GM19324 (cell line): ENCODE results near the gene YEATS2.
"Not testable (repeated sequence)": the region's sequence is repeated elsewhere in the genome, so short reads cannot be mapped to it uniquely, and the experiment has no call there.

Experiments
- ATAC-seq: cut with Tn5 transposase; IDR thresholded peaks from one replicate; pipeline ENCODE4 v1.9.1; 2021; ENCODE audit warnings: mild to moderate bottlenecking, moderate library complexity; ENCODE audit not compliant: unreplicated experiment, low FRiP score

Gene YEATS2

DNA sequence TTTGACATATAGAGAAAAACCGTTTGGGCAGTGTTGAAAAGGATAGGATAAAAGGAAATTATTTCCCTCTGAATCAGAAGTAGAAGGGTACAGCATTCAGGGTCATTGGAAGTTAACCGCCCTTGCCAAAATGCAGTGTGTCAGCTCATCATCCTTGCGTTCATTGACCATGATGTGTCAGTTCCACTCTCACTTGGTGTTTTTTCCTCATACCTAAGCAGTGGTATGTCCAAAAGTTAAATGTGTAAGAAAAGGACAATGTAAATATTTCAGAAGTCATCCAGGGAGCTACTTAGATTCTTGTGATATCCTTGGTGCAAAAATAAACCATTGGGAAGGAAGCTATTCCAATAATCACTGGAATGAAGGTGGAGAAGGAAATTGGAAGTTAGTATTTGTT, 77.0 kb downstream of the YEATS2 start:
- ATAC-seq, result no peak

DNA sequence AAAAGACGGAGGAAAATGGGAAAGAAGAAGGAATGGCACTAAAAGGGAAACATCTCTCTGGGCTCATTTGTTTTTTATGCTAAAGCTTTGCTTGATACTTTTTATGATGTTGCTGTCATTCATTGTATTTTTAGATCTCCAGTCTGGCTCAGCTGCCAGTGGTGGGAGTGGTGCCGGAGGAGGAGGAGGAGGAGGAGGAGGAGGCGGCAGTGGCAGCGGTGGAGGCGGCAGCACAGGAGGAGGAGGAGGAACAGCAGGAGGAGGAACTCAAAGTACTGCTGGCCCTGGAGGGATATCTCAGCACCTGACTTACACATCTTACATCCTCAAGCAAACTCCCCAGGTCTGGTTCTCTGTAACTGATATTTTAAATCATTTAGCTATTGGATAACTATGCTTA, 78.2 kb downstream of the YEATS2 start:
- no peak for ATAC-seq

DNA sequence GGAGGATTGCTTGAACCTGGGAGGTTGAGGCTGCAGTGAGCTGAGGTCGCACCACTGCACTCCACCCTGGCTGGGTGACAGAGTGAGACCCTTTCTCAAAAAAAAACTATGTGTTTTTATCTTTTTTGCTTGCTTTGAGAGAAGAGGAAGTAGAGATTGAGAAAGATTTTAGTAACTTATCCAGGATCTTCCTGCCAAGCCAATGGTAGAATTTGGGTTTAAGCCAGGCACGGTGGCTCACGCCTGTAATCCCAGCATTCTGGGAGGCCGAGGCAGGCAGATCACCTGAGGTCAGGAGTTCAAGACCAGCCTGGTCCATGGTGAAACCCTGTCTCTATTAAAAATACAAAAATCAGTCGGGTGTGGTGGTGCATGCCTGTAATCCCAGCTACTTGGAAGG, 78.9 kb downstream of the YEATS2 start:
- not testable (repeated sequence) for ATAC-seq

DNA sequence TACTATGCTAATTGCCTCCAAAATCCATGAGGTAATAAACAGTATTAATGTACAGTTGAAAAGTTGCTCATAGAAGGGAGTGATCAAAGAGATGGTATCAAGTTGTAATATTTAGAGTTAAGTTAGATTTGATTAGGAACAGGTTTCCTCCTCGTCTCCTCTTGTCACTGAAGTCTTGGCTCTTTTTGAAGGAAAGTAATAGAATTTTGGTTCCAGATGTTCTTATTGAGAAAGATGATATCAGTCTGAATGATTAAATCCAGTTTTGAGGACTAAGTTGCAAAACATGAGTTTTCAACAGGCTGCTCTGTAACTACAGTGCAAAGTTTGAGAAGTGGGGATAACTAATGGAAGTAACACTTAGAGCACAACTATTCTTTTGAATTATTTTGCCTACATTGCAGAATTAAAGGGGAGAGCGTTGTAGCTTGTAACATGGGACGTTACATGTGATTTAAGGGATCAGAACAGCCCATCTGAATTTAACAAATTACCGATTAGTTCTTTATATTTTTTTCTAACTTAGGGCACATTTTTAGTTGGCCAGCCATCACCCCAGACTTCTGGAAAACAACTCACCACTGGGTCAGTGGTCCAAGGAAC, 79.5 kb downstream of the YEATS2 start:
- no peak for ATAC-seq

DNA sequence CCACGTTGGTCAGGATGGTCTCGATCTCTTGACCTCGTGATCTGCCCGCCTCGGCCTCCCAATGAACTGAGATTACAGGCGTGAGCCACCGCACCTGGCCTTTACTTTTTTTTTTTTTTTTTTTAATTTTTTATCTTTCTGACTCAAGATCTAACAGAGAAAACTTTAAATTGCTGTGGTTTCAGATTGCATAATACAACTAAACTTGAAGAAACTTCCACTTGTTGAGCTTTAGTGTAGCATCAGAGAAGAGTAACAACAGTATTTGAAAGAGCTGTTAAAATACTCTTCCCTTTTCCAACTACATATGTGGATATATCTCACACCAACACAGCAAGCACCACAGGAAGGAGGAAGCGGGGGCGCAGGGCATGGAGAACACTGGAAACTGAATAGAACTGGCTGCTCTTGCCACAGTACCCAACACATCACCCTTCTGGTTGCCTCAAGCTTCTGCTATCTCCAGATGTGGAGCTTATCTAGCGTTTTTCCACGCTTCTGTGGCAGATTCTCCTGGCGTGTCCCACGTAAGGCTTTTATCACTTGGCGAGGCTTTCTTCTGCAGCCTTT, 82.4 kb downstream of the YEATS2 start:
- no peak for ATAC-seq

DNA sequence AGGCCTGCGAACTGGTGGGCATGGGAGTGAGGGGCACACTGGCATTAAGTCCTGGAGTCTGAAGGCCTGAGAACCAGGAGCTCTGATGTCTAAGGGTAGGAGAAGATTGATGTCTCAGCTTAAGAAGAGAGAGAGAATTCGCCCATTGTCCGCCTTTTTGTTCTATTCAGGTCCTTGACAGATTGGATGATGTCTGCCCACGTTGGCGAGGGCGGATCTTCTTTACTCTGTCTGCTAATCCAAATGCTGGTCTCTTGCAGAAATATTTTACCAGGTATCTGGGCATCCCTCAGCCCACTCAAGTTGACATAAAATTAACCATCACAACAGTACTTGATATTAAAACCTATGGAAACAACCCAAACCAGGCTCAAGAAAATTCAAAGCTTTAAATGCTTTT, 83.6 kb downstream of the YEATS2 start:
- ATAC-seq, result no peak

DNA sequence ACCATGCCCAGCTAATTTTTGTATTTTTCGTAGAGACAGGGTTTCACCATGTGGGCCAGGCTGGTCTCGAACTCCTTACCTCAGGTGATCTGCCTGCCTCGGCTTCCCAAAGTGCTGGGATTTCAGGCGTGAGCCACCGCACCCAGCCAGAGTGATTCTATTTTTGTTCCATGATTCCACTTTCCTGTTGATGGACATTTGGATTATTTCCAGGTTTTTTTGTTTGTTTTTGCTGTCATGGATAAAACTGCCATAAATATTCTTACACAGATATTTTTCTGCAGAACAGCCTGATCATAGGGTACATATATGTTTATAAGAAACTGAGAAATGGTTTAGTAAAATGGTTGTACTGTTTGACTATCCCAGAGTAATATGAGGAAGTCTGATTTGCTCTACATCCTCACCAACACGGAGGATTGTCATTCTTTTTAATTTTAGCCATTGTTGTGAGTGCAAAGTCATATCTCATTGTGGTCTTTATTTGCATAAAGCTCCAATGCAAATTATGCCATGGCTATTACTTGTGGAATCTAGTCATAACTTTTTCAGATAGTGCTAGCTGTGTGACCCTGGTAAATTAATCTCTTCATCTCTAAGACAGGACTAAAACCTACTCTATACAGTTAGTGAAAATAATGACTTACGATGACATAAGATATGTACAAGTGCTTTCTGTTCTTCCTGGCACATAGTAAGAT, 85.1 kb downstream of the YEATS2 start:
- no peak for ATAC-seq

DNA sequence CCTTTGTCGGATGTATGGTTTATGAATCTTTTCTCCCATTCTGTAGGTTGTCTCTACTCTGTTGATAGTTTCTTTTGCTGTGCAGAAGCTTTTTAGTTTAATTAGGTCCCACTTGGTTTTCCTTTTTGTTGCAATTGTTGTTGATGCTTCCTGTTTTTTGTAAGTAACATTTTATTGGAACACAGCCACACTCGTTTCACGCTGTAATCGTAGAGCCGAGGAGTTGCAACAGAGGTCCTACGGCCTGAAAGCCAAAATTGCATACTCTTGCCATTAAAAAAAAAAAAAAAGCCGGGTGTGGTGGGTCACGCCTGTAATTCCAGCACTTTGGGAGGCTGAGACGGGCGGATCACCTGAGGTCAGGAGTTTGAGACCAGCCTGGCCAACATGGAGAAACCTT, 86.9 kb downstream of the YEATS2 start:
- ATAC-seq, result not testable (repeated sequence)

DNA sequence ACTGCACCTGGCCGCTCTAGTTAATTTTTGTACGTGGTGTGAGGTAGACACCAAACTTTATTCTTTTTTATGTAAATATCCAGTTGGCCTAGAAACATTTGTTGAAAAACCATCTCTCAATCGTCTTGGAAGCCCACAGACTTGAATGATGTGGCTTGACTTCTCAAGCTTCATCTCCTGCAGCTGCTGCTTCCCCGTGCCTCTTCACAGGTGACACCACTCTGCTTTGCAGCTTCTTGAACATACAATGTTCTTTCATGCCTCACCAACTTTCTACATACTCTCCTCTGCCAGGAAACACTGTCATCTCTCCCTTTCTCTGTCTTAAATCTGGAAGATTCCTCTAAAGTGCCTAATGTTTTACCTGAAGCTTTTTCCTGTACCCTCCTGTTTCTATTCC, 92.2 kb downstream of the YEATS2 start:
- ATAC-seq, result no peak

DNA sequence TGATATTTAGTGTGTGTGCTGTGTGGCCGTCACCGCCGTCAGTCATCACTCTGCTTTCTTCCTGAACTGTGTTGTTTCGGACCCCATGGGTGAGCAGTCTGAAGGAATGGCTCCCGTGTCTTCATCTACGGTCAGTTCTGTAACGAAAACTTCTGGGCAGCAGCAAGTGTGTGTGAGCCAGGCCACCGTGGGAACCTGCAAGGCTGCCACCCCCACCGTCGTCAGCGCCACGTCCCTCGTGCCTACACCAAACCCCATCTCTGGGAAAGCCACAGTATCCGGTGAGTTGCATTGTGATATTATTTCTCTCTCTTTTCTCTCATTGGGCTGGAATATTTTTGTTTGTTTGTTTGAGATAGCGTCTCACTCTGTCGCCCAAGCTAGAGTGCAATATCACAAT, 93.1 kb downstream of the YEATS2 start:
- no peak for ATAC-seq

DNA sequence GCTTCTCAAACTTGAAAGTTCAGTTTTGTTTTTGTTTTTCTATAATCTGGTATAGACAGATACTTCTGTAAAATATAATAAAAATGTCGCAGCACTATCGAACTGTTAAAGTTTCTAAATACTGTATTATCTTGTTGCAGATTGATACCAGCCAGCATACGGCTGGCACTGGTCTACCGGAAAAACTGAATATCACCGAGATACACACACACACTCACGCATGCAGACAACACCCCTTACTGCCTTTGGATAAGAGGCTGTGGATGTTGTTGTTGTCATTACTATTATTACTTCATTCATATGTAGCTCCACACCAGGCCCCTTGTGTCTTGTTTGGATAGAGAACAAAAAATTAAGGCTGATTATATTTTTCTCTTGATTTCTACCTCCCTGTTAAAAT, 95.4 kb downstream of the YEATS2 start:
- ATAC-seq, result no peak

DNA sequence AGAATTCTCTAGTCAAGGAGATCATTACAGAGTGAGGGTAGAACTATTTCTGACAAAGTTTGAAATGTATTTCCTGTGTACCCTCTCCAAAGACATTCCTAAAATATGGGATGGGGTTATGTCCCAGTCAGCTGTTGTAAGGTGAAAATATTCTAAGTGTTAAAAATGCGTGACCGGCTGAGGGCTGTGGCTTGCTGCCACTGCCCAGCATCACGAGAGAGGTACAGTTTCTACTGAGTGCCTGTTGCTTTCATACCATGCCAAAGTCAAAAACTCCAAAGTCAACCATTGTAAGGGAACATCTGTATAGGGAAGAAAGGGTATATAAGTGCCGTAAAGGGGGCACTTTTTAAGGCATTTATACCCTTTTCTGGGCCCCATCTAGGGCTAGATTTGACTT, 96.9 kb downstream of the YEATS2 start:
- ATAC-seq, result no peak

DNA sequence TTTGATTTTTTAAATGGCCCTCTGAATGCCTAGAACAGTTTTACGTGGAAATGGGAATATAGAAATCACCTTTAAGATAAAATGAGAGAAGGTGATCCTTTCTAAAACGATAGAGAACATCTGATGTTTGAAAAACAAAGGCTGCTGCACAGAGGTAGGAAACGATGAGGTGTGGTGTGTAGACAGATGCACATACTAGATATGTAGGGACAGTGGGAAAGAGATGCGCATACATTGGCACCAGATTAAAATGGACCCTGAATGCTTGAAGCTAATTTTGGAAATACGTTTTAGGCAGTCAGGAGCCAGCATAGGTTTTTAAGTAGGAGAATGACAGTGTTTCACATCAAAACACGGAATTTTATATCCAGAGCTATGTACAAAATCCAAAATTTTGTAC, 98.8 kb downstream of the YEATS2 start:
- ATAC-seq, result no peak

DNA sequence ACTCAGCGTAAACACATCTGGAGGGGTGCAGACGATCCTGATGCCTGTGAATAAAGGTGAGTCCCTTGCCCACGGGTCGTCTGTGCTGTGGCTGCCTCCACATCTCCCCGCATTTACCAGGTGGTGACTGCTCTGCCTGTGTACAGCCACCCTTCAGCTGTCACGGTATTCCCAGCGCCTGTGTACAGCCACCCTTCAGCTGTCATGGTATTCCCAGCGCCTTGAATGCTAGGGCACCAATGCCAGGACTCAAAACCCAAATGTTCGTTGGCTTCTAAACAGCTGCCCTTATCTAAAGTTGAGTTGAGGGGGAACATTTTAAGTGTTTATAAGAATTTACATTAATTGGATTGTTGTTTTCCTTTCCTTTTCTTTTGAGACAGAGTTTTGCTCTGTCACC, 100.4 kb downstream of the YEATS2 start:
- no peak for ATAC-seq

DNA sequence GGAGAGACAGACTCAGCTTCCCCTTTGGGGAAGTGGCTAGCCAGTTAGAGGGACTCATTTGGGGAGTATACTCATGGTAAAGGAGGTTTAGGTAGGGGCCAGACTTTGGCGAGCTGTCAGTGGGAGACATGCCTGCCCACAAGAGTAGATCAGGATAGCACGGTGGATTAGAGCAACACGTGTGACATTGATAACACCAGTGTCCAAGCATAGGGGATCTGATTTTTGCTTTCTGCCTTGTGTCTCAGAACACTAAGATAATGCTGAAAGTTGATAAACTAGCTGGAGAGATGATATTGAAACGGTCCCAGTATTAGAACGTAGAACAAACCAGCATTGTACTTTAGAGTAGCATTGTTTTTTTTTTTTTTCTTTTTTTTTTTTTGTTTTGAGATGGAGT, 101.9 kb downstream of the YEATS2 start:
- no peak for ATAC-seq

DNA sequence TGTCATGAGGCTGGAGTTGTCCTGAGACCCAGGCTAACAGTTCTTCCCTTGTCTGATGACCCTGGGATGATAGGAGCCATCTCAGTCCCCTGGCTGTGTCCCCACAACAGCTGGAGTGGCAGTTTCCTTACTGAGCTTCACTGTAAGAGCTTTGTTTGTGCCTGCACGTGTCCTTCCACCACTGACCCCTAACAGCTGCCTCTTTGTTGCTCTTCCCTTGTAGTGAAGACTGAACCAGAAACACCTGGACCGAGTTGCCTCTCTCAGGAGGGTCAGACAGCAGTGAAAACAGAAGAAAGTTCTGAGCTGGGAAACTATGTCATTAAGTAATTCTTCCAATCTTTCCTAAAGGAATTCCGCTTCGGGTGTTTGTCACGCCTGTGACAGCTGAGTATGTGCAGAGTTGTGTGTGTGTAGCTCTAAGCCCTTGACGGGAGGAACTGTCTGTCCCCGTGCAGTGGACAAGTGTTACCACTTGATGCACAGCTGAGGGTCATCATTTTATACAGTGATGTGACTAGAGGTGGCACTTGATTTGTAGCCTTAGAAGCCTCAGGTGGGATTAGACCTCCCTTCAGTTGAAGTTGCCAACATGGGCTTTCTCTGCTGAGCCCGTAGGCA, 102.8 kb downstream of the YEATS2 start:
- ATAC-seq, result no peak

DNA sequence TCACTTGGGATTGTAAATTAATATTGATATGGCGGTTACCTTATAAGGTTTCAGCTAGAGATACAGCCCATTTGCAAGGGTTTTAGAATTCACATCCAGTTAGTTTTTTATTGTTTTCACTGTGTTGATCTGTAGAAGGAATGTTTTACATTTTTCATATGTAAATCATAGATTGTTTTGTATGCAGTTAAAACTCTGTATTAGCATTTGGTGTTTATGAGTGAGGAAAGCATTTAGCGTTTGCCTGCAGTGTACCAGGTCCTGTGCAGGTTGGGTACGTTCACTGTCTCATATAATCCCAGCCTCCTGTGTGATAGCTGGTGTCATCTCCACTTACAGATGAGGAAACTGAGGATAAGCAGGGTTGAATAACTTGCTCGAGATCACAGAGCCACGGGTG, 104.0 kb downstream of the YEATS2 start:
- no peak for ATAC-seq

DNA sequence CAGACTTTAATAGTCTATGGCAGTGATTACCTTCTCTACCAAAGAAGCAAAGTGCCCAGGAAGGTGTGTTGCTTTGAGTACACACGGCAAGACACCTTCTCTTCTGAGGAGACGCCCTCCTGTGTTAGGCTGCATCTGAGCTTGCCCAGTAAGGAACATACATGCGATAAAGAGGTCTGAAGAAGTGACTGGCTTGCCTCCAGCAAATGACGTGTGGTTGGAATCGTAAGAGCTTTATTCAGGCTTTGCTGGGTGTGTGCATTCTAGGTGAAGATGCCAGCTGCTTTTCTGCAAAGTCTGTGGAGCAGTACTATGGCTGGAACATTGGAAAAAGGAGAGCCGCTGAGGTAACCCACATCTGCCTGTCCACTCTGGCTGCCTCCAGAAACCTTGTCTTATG, 105.4 kb downstream of the YEATS2 start:
- no peak for ATAC-seq

DNA sequence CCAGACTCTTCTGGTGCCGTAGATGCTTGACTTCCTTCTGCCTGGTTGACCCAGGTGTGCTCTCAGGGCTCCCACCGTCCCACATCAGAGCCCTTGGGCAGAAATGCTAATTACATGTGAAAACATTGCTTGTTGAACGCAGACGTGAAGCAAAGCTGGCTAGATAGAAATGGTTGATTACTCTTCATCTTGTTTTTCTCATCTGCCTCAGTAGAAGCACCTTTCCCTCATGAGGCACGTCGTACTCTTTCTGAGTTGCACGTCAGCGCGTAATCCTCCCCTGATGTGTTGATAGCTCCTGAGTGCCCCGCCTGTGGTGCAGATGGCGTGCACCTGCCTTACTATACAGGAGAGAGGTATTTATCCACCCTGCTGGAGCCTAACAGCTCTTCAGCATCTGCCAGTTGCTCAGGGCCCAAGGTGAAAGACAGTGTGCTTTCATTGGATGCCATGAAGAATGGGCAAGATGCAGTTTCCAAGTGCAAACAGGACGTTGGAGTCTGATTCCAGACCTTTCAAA, 109.7 kb downstream of the YEATS2 start:
- ATAC-seq, result no peak

DNA sequence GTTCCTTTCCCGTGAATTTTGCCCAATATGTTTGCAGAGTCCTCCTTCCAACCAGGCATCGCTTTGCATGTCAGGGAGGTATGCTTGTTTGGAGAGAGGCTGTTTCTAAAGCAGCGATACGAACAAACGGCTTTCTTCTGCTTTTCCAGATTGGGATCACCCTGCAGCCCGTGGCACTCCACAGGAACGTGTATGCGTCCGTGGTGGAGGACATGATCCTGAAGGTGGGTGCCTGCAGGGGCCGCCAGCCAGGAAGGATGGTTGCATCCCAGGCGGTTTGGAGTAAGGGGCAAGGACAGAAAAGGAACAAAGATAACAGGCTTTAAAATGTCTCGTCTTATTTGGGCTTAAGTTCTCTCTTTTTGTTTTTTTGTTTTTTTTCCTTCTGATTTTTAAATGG, 110.3 kb downstream of the YEATS2 start:
- no peak for ATAC-seq

DNA sequence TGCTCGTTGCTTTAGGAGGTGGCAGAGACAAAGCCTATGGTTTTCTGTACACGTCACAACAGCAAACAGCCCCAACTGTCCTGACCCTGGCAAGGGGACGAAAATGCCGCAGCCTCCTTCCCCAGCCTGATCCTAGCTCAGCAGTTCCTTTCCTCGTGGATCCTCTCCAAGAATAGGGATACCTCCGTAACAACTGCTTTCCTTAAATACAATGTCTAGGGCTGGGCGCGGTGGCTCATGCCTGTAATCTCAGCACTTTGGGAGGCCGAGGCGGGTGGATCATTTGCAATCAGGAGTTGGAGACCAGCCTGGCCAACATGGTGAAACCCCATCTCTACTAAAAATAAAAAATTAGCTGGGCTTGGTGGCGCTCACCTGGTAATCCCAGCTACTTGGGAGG, 110.8 kb downstream of the YEATS2 start:
- no peak for ATAC-seq

DNA sequence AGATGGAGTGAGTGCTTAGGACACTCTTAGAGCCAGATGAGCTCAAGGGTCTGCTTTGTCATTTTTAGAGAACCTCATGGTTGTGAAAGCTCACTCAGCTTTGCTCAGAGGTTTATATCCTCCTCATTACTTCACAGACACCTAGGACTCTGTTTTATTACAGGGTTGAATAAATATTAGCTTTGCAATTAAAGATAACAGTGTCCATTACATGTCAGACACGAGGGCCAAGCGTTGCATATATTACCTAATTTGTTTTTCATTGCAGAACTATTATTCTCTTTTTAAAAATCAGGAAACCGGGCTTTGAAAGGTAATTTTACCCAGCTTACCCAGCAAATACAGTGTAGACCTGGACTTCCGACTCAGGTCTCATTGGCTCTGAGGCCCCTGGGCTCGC, 111.7 kb downstream of the YEATS2 start:
- ATAC-seq, result no peak
